ENCODE measurements around the gene TMEM39B.
A peak's percentile ranks its signal among the peaks of the same experiment; 100 is the strongest.

GRCh38 chr1:32104127-32104526 is 31.4 kb downstream of the TMEM39B start:
- peak; percentile 24 to 49; a peak in 3 of 4 replicates for TF ChIP-seq CTCF (conservative IDR thresholded peaks at IDR 0.05; ENCODE audit: low read depth in 2 of 2)
- no peak for TF ChIP-seq NANOG (IDR thresholded peaks at IDR 0.05; ENCODE audit: borderline replicate concordance)
- no peak for TF ChIP-seq POLR2AphosphoS5 (IDR thresholded peaks at IDR 0.05; ENCODE audit: low read depth)
- TF ChIP-seq CREB1 (CRISPR knock-in tag; IDR thresholded peaks at IDR 0.05; ENCODE audit: low read depth) = no peak
- no peak for TF ChIP-seq EZH2phosphoT487 (IDR thresholded peaks at IDR 0.05; ENCODE audit: unreplicated experiment)
- TF ChIP-seq EZH2 (IDR thresholded peaks at IDR 0.05; ENCODE audit: low read depth, unreplicated experiment) = no peak
- no peak for TF ChIP-seq STAT1 (IDR thresholded peaks at IDR 0.05; ENCODE audit: unreplicated experiment)
- TF ChIP-seq REST (IDR thresholded peaks at IDR 0.05; ENCODE audit: unreplicated experiment) = no peak
- no peak for TF ChIP-seq ZNF331 (CRISPR knock-in tag; IDR thresholded peaks at IDR 0.05; ENCODE audit: low read depth)
- TF ChIP-seq JUNB (IDR thresholded peaks at IDR 0.05; ENCODE audit: unreplicated experiment) = no peak
- TF ChIP-seq ETS1 (IDR thresholded peaks at IDR 0.05) = no peak
- TF ChIP-seq ZNF114 (CRISPR knock-in tag; IDR thresholded peaks at IDR 0.05) = no peak

Data from GM23338 (cell line).